ENCODE measurements around the gene ACTN4.

Gene ACTN4

DNA sequence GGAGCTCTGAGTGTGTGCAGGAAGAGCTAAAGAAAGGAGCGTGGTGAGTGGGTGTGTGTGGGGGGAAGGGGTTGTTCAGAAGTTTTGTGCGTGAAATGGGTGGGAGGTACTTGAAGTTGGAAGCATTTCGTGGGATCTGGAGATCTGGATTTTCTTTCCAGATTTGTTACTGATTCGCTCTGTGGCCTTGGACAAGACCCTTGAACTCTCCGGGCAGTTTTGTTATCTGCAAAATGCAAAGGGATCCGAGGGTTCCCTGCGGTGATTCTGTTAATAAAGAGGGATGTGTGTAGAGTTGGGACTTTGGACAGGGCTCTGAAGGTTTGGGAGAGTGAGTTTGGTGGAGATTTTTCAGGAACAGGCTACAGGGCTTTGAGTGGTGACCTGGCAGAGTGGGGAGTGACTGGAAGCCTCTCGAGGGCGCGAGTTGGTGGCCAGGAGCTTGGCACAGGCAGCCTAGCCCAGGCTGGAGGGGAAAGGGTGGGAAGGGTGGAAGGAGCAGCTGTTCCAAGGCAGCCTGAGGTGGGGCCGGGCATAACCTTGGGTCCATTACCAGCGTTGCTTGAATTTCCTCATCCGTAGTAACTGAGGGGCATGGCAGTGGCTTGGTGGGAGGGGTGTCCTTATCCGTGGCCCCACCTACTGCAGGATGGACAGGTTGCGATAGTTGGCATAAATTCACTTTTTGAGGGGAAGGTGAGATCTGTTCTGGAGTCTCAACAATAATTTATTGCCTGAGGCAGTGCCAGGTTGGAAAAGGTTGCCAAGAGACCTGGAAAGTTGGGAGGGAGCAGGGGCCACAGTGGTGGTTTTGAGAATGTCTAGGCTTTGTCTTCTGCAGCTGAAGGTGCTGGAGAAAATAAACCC lies 2.1 kb downstream of the ACTN4 start:
- H3K4me1 ChIP-seq (ENCODE audit: insufficient read depth, low read length) = peaks cover 39% of the 10 kb centered on the region
- no peaks in the 10 kb centered on the region for H3K9me3 ChIP-seq (ENCODE audit: control insufficient read depth, insufficient read depth, low read length)
- peak overlapping the region; percentile 75 for H3K9ac ChIP-seq (ENCODE audit: low read depth, low read length)
- H3K36me3 ChIP-seq (ENCODE audit: insufficient read depth, low read length) = peaks cover 7% of the 10 kb centered on the region; the same call in 1 of the 2 replicates

DNA sequence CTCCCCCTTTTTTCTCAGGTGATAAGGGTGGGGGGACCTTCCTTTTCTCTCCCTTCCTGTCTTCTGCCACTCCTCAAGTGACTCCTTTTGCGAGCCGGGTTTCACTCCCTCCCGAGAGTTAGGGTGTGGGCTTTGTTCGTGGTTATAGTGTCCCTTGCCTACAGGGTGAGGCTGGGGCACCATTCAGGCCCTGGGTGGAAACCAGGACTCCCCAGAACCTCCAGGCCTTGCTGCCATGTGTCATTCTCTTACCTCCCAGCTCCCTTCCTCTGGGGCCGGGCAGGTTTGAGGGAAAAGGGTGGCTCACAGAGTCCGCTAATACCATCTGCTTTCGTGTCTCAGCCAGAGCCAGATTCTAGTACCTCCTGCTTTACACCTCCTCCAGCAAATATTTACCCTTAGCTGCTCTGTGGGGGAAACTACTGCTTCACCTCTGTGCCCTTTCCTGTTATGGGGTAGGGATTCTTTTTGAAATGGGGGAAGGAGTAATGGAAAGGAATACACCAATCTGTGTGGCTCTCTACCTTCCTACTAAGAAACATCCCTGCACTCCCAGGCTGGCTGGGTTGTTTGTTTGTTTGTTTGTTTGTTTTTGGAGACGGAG lies 2.8 kb downstream of the ACTN4 start:
- Histone ChIP-seq H3K9ac (ENCODE audit: low read depth, low read length) (peak overlapping the region; percentile 75), H3K4me1 (ENCODE audit: insufficient read depth, low read length) (peaks cover 46% of the 10 kb centered on the region), H3K36me3 (ENCODE audit: insufficient read depth, low read length) (peaks cover 7% of the 10 kb centered on the region; the same call in 1 of the 2 replicates), H3K9me3 (ENCODE audit: control insufficient read depth, insufficient read depth, low read length) (no peaks in the 10 kb centered on the region)

DNA sequence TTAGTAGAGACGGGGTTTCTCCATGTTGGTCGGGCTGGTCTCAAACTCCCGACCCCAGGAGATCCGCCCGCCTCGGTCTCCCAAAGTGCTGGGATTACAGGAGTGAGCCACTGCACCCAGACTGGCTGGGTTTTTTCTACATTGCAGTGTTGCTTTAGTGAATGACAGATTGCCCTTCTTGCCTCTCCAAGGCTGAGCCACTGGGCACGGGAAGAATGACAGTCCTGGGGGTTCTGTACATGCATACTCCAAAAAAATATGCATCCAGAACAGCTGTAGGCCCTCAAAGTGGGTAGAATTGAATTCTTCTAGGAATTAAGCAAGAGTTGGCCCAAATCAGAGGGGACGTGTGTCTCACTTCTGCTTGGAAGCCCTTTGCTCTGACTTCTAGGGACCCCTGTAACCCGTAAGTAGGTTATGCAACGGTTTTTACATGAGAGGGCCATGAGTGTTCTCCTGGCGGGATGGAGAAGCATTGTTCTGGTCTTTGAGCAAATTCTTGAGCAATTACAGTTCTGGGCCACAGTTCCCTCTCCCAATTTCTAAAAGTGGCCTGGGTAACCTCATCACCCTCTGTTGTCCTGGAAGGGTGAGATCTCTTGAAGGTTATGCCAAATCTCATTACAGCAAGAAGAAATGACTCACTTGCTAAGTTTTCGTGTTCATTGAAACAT lies 3.6 kb downstream of the ACTN4 start:
- H3K9ac ChIP-seq (ENCODE audit: low read depth, low read length) = peak overlapping the region; percentile 75; the same call in 1 of the 2 replicates
- H3K36me3 ChIP-seq (ENCODE audit: insufficient read depth, low read length) = peaks cover 7% of the 10 kb centered on the region; the same call in 1 of the 2 replicates
- no peaks in the 10 kb centered on the region for H3K9me3 ChIP-seq (ENCODE audit: control insufficient read depth, insufficient read depth, low read length)
- H3K4me1 ChIP-seq (ENCODE audit: insufficient read depth, low read length) = peaks cover 46% of the 10 kb centered on the region

DNA sequence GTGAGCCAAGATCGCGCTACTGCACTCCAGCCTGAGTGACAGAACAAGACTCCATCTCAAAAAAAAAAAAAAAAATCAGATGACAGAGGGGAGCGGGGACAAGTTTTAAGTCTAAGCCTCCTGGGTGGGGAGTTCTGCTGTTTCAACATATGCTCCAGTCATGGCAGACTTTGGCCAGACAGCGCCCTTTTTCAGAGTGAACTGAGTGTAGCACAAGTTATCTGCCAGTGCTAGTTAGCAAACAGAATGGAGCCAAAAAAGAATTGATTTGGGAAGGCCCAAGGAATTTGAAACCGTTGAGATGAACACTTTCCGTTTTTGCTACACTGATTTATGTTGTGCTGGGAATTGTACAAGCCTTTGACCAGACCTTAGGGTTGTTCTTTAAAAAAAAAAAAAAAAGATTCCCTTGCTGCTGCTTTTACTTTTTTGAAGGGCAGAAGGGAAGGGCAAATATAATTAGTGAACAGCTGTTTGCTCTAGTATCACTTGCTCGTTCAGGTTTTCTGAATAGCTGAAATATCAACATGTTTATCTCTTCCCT lies 5.7 kb downstream of the ACTN4 start:
- Histone ChIP-seq H3K4me1 (ENCODE audit: insufficient read depth, low read length) (peaks cover 60% of the 10 kb centered on the region), H3K36me3 (ENCODE audit: insufficient read depth, low read length) (peaks cover 7% of the 10 kb centered on the region; the same call in 1 of the 2 replicates), H3K9ac (ENCODE audit: low read depth, low read length) (no peak overlapping the region), H3K9me3 (ENCODE audit: control insufficient read depth, insufficient read depth, low read length) (no peaks in the 10 kb centered on the region)

DNA sequence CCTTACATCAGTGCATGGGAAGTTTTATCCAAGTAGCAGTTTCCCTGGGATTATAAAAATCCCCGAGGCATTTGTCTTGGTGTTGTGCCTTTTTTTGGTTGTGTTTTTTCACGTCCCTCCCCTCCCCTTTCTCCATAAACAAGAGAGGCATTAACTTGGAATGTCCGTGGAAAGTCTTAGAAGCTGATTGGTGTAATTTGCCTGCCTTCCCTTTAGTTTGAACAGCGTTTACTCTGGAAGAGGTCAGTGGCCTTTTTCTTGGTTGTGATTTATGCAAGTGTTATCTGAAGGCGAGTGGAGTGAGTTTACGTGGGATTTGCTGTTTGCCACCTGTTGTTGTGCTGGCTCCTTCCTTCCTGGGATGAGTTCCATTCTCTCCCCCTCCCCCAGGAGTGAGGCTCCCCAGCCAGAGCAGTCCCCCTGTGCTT lies 7.2 kb downstream of the ACTN4 start:
- Histone ChIP-seq H3K4me1 (ENCODE audit: insufficient read depth, low read length) (peaks cover 75% of the 10 kb centered on the region), H3K9ac (ENCODE audit: low read depth, low read length) (no peak overlapping the region), H3K36me3 (ENCODE audit: insufficient read depth, low read length) (peaks cover 7% of the 10 kb centered on the region; the same call in 1 of the 2 replicates), H3K9me3 (ENCODE audit: control insufficient read depth, insufficient read depth, low read length) (no peaks in the 10 kb centered on the region)

DNA sequence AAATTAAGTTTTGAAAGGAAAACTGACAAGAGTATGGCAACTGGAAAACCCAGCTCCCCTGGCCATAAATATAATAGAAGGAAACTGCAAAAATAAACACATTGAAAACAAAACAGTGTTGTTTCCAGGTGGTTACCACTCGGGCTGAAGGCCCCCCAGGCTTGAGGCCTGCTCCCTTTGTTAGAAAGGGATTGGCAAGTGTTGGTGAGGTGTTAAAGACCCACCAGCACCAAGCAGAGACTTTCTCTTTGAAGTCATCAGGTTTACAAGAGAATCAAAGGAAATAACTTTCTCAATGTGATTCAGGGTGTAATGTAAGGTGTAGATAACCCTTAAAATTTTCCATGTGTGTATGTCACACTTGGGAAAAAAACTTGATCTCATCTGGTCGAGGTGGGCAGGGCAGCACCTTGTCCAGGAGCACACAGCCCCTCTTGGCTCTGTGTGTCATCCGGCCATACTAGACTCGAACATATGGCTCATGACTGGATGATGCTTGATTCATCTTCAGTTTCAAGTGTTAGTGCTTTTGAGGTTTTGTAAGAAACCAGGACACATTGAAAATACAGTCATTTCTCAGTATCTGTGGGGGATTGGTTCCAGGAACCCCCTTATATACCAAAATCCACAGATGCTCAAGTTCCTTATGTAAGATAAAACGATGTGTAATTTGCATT lies 7.8 kb downstream of the ACTN4 start:
- H3K4me1 ChIP-seq (ENCODE audit: insufficient read depth, low read length) = peaks cover 76% of the 10 kb centered on the region
- no peaks in the 10 kb centered on the region for H3K9me3 ChIP-seq (ENCODE audit: control insufficient read depth, insufficient read depth, low read length)
- peaks cover 7% of the 10 kb centered on the region; the same call in 1 of the 2 replicates for H3K36me3 ChIP-seq (ENCODE audit: insufficient read depth, low read length)
- H3K9ac ChIP-seq (ENCODE audit: low read depth, low read length) = no peak overlapping the region

DNA sequence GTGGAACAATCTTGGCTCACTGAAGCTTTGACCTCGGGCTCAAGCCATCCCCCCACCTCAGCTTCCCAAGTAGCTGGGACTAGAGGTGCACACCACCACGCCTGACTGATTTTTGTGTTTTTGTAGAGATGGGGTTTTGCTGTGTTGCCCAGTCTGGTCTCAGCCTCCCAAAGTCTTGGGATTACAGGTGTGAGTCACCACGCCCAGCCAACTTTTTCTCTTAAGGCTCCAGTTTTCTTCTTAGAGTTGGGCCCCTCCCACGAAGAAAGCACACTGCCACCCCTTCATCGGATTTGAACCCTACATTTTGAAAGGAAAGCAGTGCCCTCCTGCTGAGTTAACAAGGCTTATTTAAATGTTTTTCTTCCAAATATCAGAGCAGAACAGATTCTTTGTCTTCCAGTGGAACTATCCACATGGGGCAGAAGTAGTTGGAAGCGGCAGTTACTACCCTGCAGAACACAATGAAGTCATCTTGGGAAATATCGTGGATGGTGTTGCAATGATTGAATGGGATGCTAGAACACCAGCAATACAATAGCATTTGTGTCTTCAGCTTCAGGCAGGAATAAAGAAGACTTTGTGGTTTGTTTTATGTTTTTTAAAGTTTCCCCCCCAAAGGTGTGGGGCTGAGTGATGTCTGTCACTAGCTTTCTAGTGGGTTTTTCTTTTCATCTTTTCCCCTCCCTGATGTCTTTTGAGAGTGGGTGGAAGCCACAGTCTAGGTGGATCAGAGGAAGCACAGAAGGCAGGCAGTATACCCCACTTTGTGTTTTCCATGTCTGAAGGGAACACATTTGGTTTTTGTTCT lies 8.9 kb downstream of the ACTN4 start:
- H3K36me3 ChIP-seq (ENCODE audit: insufficient read depth, low read length) = peaks cover 7% of the 10 kb centered on the region; the same call in 1 of the 2 replicates
- H3K4me1 ChIP-seq (ENCODE audit: insufficient read depth, low read length) = peaks cover 77% of the 10 kb centered on the region
- no peaks in the 10 kb centered on the region for H3K9me3 ChIP-seq (ENCODE audit: control insufficient read depth, insufficient read depth, low read length)
- H3K9ac ChIP-seq (ENCODE audit: low read depth, low read length) = no peak overlapping the region

DNA sequence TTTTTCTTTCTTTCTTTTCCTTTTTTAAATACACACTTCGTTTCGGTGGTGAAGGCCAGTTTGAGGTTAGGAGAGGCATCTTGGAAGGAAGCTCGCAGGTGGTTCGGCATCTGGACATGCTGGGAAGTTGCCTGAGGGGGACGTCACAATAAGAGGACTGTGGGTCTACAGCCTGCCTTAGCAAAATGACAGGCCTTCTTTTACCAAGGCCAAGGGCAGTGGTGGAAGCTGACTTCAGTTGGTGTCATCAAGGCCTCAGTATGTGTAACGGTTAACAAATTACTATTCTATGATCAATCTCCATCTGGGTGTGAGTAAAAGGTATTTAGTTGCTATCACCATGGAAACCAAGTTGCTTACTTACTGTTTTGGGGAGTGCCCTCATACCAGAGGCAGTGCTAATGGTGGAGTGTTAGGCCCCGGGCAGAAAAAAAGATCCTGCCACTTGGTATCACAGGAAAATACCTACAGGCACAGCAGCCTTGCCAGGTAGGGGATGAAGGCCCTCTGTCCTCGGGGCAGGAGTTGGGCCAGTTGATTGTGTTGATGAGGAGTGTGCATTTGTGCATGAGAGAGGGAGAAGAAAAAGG lies 10.3 kb downstream of the ACTN4 start:
- no peak overlapping the region for H3K9ac ChIP-seq (ENCODE audit: low read depth, low read length)
- H3K9me3 ChIP-seq (ENCODE audit: control insufficient read depth, insufficient read depth, low read length) = no peaks in the 10 kb centered on the region
- H3K36me3 ChIP-seq (ENCODE audit: insufficient read depth, low read length) = peaks cover 7% of the 10 kb centered on the region; the same call in 1 of the 2 replicates
- H3K4me1 ChIP-seq (ENCODE audit: insufficient read depth, low read length) = peaks cover 78% of the 10 kb centered on the region

DNA sequence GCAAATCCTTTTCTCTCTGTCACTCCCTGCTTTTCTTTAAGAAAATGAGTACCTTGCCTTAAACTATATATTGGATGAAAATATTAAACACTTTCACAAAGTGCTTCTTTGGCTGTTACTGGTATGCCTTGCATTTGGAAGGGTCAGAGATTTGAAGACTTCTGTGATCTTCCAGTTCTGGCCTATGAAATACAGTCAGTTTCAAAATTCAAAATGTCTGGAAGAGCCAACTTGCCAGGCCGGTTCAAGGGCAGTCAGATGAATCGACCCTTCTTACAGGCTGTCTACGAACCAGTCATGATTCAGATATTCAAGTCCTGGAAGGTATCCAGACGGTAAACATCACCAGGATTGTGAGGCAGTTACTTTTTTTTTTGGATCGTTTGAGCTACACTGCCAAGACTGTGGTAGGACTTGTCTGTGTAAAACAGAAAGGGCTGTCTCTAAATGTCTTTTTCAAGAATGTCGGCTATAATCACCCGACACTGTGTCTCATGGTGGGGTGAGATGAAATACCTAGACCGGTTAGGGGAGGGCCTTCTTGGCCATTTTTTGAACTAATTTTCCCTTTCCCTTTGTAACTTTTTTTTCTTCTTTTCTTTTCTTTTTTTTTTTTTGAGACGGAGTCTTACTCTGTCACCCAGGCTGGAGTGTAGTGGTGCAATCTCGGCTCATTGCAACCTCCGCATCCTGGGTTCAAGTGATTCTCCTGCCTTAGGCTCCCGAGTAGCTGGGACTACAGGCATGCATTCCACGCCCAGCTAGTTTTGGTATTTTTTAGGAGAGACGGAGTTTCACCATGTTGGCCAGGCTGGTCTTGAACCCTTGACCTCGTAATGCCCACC lies 11.2 kb downstream of the ACTN4 start:
- Histone ChIP-seq H3K9ac (ENCODE audit: low read depth, low read length) (peak overlapping the region; percentile 0; the same call in 1 of the 2 replicates), H3K9me3 (ENCODE audit: control insufficient read depth, insufficient read depth, low read length) (no peaks in the 10 kb centered on the region), H3K36me3 (ENCODE audit: insufficient read depth, low read length) (peaks cover 2% of the 10 kb centered on the region; the same call in 1 of the 2 replicates), H3K4me1 (ENCODE audit: insufficient read depth, low read length) (peaks cover 73% of the 10 kb centered on the region)

DNA sequence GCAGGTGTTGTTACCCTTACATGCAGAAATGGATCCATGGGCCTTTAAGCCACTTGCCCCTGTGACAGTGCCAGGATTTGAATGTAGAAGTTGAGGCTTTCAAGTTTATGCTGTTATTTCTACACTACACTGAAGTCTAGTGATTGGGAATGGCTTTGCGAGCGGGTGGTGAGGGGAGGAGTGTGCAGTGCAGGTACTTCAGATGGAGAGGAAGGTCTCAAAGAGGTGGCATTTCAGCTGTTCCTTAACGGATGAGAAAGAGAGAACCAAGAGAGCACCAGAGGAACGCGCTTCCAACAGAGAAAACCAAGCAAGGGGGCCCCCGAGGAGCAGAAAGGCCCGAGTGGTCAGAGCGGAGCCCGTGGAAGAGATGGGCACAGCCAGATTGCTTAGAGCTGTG lies 13.3 kb downstream of the ACTN4 start:
- peaks cover 74% of the 10 kb centered on the region for H3K4me1 ChIP-seq (ENCODE audit: insufficient read depth, low read length)
- no peaks in the 10 kb centered on the region for H3K9me3 ChIP-seq (ENCODE audit: control insufficient read depth, insufficient read depth, low read length)
- no peak overlapping the region for H3K9ac ChIP-seq (ENCODE audit: low read depth, low read length)
- no peaks in the 10 kb centered on the region; the same call in 1 of the 2 replicates for H3K36me3 ChIP-seq (ENCODE audit: insufficient read depth, low read length)

DNA sequence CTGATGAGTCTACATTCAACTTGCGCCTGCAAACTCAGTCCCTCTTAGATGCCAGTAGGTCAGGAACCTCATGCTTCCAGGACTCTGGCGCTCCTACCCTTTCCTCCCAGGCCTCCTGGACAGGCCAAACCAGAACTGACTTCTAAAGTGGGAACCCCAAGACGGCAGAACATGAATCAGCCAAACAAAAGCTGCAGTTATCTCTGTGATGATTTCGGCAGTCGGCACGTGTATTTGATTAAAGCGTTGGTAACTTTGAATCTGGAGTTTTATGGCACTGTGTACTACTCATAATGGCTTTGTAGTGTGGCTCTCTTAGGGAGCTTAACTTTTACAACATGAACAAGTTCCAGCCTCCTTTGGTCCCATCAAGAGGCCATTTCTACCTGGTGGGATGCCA lies 13.7 kb downstream of the ACTN4 start:
- Histone ChIP-seq H3K9me3 (ENCODE audit: control insufficient read depth, insufficient read depth, low read length) (no peaks in the 10 kb centered on the region), H3K36me3 (ENCODE audit: insufficient read depth, low read length) (no peaks in the 10 kb centered on the region; the same call in 1 of the 2 replicates), H3K4me1 (ENCODE audit: insufficient read depth, low read length) (peaks cover 75% of the 10 kb centered on the region), H3K9ac (ENCODE audit: low read depth, low read length) (no peak overlapping the region)

DNA sequence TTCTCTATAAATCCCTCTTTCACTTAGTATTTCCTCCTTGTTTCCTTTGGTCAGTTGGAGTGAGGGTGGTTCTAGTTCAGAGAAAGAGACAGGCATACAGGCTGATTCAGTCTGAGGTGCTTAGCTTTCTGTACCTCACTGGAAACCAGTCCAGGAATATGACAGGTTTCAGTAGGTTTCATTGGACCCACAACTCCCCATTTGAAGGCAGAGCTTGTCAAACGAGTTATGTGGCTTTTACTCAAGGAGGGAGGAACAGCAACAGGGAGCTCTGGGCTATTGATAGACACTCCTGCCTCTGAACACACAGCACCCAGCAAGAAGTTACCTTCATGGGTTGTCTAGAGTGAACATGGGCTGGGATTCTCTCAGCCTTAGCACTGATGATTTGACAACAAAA lies 14.5 kb downstream of the ACTN4 start:
- H3K36me3 ChIP-seq (ENCODE audit: insufficient read depth, low read length) = no peaks in the 10 kb centered on the region; the same call in 1 of the 2 replicates
- H3K9ac ChIP-seq (ENCODE audit: low read depth, low read length) = no peak overlapping the region
- peaks cover 75% of the 10 kb centered on the region for H3K4me1 ChIP-seq (ENCODE audit: insufficient read depth, low read length)
- H3K9me3 ChIP-seq (ENCODE audit: control insufficient read depth, insufficient read depth, low read length) = no peaks in the 10 kb centered on the region

Measured in ES-I3 (cell line).